GM23248 (cell line): ENCODE data around the gene HEXIM1.

Experiments used
- EZH2 ChIP-seq: fragments of 200-600 bp; sonication (generic); IDR thresholded peaks from 2 replicates; pipeline ENCODE4 v1.6.1; 2018; ENCODE audit warnings: antibody characterized with exemption, mild to moderate bottlenecking; ENCODE audit not compliant: insufficient read depth, poor library complexity, severe bottlenecking
- EZH2phosphoT487 ChIP-seq: fragments of 200-600 bp; sonication (generic); IDR thresholded peaks from 2 replicates; pipeline ENCODE4 v1.6.1; 2018; ENCODE audit warnings: antibody characterized with exemption, moderate library complexity, mild to moderate bottlenecking, low read depth; ENCODE audit not compliant: insufficient read depth

GRCh38 chr17:45135978-45136791 is 12.1 kb upstream of the HEXIM1 start:
- TF ChIP-seq EZH2 (no peak), EZH2phosphoT487 (no peak)
